HCT116 (cell line): Measurements from ENCODE around the gene TMEM198. TPM values are rescaled to one million over a fixed set of nuclear protein-coding genes. Genes with fewer than 3 reads are reported as not detected.

Experiments
- ATAC-seq: fragments of 200-7000 bp; cut with Tn5 transposase; 2 replicates; pipeline ENCODE4 v1.9.1; 2020; ENCODE audit warnings: mild to moderate bottlenecking, moderate library complexity
- BruUV-seq: library from RNA; stranded (reverse); fragments of 400-500 nt; replicated peaks from 2 replicates; lab custom pipeline; 2021; lab: Mats Ljungman, UMichigan
- CTCF ChIA-PET: fragments of 300-600 bp; sonication (Branson Sonifier 250); formaldehyde crosslinking; loops from one replicate; lab custom pipeline; 2021; ENCODE audit warnings: antibody characterized with exemption; lab: Charles Lee
- POLR2A ChIA-PET: fragments of 300-600, 350-600 bp; sonication (Branson Sonifier 250); formaldehyde crosslinking; loops from one replicate; lab custom pipeline; 2021; ENCODE audit warnings: antibody characterized with exemption; lab: Charles Lee
- RAD21 ChIA-PET, 2 experiments: fragments of 300-600 bp; sonication (Branson Sonifier 250); formaldehyde crosslinking; loops; one replicate each; lab custom pipeline; 2023; ENCODE audit warnings: low total read pairs in 2 of 2; ENCODE audit not compliant: uncharacterized antibody in 2 of 2, unreplicated experiment in 2 of 2, low non-redundant PET in 1 of 2; lab: Charles Lee
- DNase-seq: peaks from one replicate; pipeline ENCODE4 v3.0.0-alpha.2; 2010; ENCODE audit warnings: low read depth, low spot score
- H2AFZ ChIP-seq: fragments of 200-600 bp; shearing (Covaris generic), sonication (generic); 2 replicates; pipeline ENCODE4 v1.6.1; 2017; ENCODE audit warnings: low read depth, mixed run types, mixed read lengths, antibody characterized with exemption, low read length; ENCODE audit not compliant: poor library complexity, severe bottlenecking
- H3K27ac ChIP-seq: 2 replicates; pipeline ENCODE4 v1.5.1; 2012; ENCODE audit warnings: low read depth, low read length
- H3K27me3 ChIP-seq: fragments of 200-600 bp; sonication (generic); 2 replicates; pipeline ENCODE4 v1.6.1; 2016; ENCODE audit warnings: mixed run types, low read length, mixed read lengths; ENCODE audit not compliant: insufficient read depth
- H3K36me3 ChIP-seq, 2 experiments: fragments of 200-500 bp in 1 of 2; fragments of 200-600 bp in 1 of 2; sonication (Bioruptor generic) in 1 of 2; sonication (generic) in 1 of 2; 2 replicates each; pipeline versions ENCODE4 v1.5.1 to v1.6.1; 2014 to 2016; ENCODE audit warnings: low read length in 2 of 2, inconsistent platforms in 1 of 2, mixed read lengths in 1 of 2, mixed run types in 1 of 2; ENCODE audit not compliant: insufficient read depth in 2 of 2, control insufficient read depth in 1 of 2
- H3K4me1 ChIP-seq, 2 experiments: fragments of 200-600 bp in 1 of 2; sonication (generic) in 1 of 2; 2 replicates each; pipeline versions ENCODE4 v1.5.1 to v1.6.1; 2012 to 2017; ENCODE audit warnings: low read length in 2 of 2, inconsistent platforms in 1 of 2, mild to moderate bottlenecking in 1 of 2, mixed read lengths in 1 of 2, mixed run types in 1 of 2, moderate library complexity in 1 of 2; ENCODE audit not compliant: insufficient read depth in 2 of 2, control insufficient read depth in 1 of 2
- H3K4me2 ChIP-seq: fragments of 200-600 bp; sonication (generic); 2 replicates; pipeline ENCODE4 v1.6.1; 2017; ENCODE audit warnings: mixed run types, low read length, mixed read lengths
- H3K4me3 ChIP-seq, 2 experiments: fragments of 200-600 bp in 1 of 2; sonication (generic) in 1 of 2; replicated peaks in 1 of 2; 2 replicates each; pipeline ENCODE4 v1.5.1; 2011 to 2016; ENCODE audit warnings: low read length in 2 of 2, control low read depth in 1 of 2, low read depth in 1 of 2, mild to moderate bottlenecking in 1 of 2, mixed read lengths in 1 of 2, mixed run types in 1 of 2
- H3K79me2 ChIP-seq: fragments of 200-600 bp; sonication (generic); 2 replicates; pipeline ENCODE4 v1.6.1; 2017; ENCODE audit warnings: mild to moderate bottlenecking, mixed run types, low read length, moderate library complexity, mixed read lengths; ENCODE audit not compliant: insufficient read depth
- H3K9ac ChIP-seq: fragments of 200-600 bp; sonication (generic); 2 replicates; pipeline ENCODE4 v1.6.1; 2016; ENCODE audit warnings: low read length, mixed read lengths
- H3K9me2 ChIP-seq: fragments of 200-600 bp; sonication (generic), shearing (Covaris generic); 2 replicates; pipeline ENCODE4 v1.6.1; 2017; ENCODE audit warnings: mixed run types, mild to moderate bottlenecking, moderate library complexity; ENCODE audit not compliant: insufficient read depth
- H3K9me3 ChIP-seq, 2 experiments: fragments of 200-500 bp in 1 of 2; fragments of 200-600 bp in 1 of 2; sonication (Bioruptor generic) in 1 of 2; sonication (generic) in 1 of 2; 2 replicates each; pipeline ENCODE4 v1.6.1; 2014 to 2017; ENCODE audit warnings: low read length in 2 of 2, mixed read lengths in 2 of 2, inconsistent platforms in 1 of 2, low read depth in 1 of 2, mild to moderate bottlenecking in 1 of 2, mixed run types in 1 of 2, moderate library complexity in 1 of 2; ENCODE audit not compliant: control insufficient read depth in 1 of 2, insufficient read depth in 1 of 2
- H4K20me1 ChIP-seq: fragments of 200-600 bp; sonication (generic), shearing (Covaris generic); 2 replicates; pipeline ENCODE4 v1.6.1; 2017; ENCODE audit warnings: mixed run types, mild to moderate bottlenecking, moderate library complexity; ENCODE audit not compliant: insufficient read depth
- CBX3 ChIP-seq: IDR thresholded peaks from 2 replicates; pipeline ENCODE4 v1.6.1; 2012; ENCODE audit warnings: low read depth
- EGR1 ChIP-seq: IDR thresholded peaks from 2 replicates; pipeline ENCODE4 v1.6.1; 2012; ENCODE audit warnings: low read depth
- EZH2phosphoT487 ChIP-seq: fragments of 200-600 bp; IDR thresholded peaks from 2 replicates; pipeline ENCODE4 v1.6.1; 2018; ENCODE audit warnings: antibody characterized with exemption, borderline replicate concordance
- JUND ChIP-seq: IDR thresholded peaks from 2 replicates; pipeline ENCODE4 v1.6.1; 2012
- POLR2A ChIP-seq: IDR thresholded peaks from 2 replicates; pipeline ENCODE4 v1.7.0; 2011; ENCODE audit warnings: borderline replicate concordance; ENCODE audit not compliant: insufficient read depth, insufficient read length; ENCODE audit errors: extremely low read depth
- POLR2AphosphoS5 ChIP-seq: IDR thresholded peaks from 2 replicates; pipeline ENCODE4 v1.6.1; 2011; ENCODE audit warnings: mild to moderate bottlenecking, low read depth, low read length, moderate library complexity
- RAD21 ChIP-seq: IDR thresholded peaks from 2 replicates; pipeline ENCODE4 v1.6.1; 2012; ENCODE audit warnings: low read depth, mild to moderate bottlenecking
- REST ChIP-seq: IDR thresholded peaks from 2 replicates; pipeline ENCODE4 v1.6.1; 2012; ENCODE audit warnings: low read depth
- SIN3A ChIP-seq: IDR thresholded peaks from 2 replicates; pipeline ENCODE4 v1.6.1; 2012; ENCODE audit warnings: low read depth
- SP1 ChIP-seq: IDR thresholded peaks from 2 replicates; pipeline ENCODE4 v1.6.1; 2012; ENCODE audit warnings: low read depth
- SRF ChIP-seq: IDR thresholded peaks from 2 replicates; pipeline ENCODE4 v1.6.1; 2012; ENCODE audit warnings: low read depth
- TCF7L2 ChIP-seq: IDR thresholded peaks from 2 replicates; pipeline ENCODE4 v1.7.0; 2011; ENCODE audit warnings: borderline replicate concordance, inconsistent platforms; ENCODE audit not compliant: insufficient read depth, insufficient read length; ENCODE audit errors: extremely low read depth
- YY1 ChIP-seq: IDR thresholded peaks from 2 replicates; pipeline ENCODE4 v1.6.1; 2011; ENCODE audit warnings: low read length, low read depth, moderate library complexity, mild to moderate bottlenecking; ENCODE audit not compliant: insufficient replicate concordance; ENCODE audit errors: extremely low read depth
- intact Hi-C: fragments of 100-400 bp; cut with micrococcal nuclease; formaldehyde crosslinking; loops from 2 replicates; pipeline ENCODE4 v1.10.0; 2022
- total RNA-seq: library from RNA; stranded (reverse); gene quantifications from one replicate; pipeline ENCODE4 v1.2.1, GENCODE V29; 2021; ENCODE audit not compliant: unreplicated experiment

TMEM198 gene
- total RNA-seq, 1 experiment from 2014 or later: 2.1 TPM

GRCh38 chr2:219596954-219597551, 53.2 kb downstream of the TMEM198 start:
- peaks cover 8 to 28% of the 10 kb centered on the region in 2 experiments; a peak in 3 of 4 replicates for H3K4me1 ChIP-seq
- H3K27ac ChIP-seq: peak overlapping the region; percentile 86
- H3K79me2 ChIP-seq: peaks cover 9% of the 10 kb centered on the region; the same call in 1 of the 2 replicates
- intact Hi-C loops: no loop called here
- CTCF ChIA-PET: interaction anchor here (0.8 to 1.0 kb wide), 2 partner anchors 37 to 56 kb away, joined by 3 to 4 read pairs; no protein-coding TSS in a partner anchor
- DNase-seq (no peak), ATAC-seq (peak; percentile 9; the same call in 1 of the 2 replicates)
- RAD21 ChIA-PET: interaction anchor here in 1 of 2 experiments (1.3 kb wide), 1 partner anchor 45 kb away, joined by 3 read pairs; no protein-coding TSS in a partner anchor
- BruUV-seq: TSS peak; percentile 90
- no peaks in the 10 kb centered on the region for H3K27me3 ChIP-seq
- 0 out of 4 replicates have a peak, but pooled peaks cover 0 to 4% of the 10 kb centered on the region in 2 experiments for H3K36me3 ChIP-seq
- no peak for TF ChIP-seq RAD21
- 0 out of 2 replicates have a peak, but pooled peaks have one; percentile 3 for TF ChIP-seq JUND
- peak overlapping the region; percentile 94 for H3K9ac ChIP-seq
- no peak overlapping the region for H2AFZ ChIP-seq
- H3K4me2 ChIP-seq: peak overlapping the region; percentile 93
- POLR2A ChIA-PET: interaction anchor here (0.6 to 2.0 kb wide), 2 partner anchors 75 to 88 kb away, joined by 5 to 6 read pairs; no protein-coding TSS in a partner anchor
- H4K20me1 ChIP-seq: no peaks in the 10 kb centered on the region
- H3K9me3 ChIP-seq: no peaks in the 10 kb centered on the region
- H3K9me2 ChIP-seq: no peaks in the 10 kb centered on the region
- peak overlapping the region; percentile 94 to 95 for H3K4me3 ChIP-seq

GRCh38 chr2:219597552-219598307, 53.9 kb downstream of the TMEM198 start, which contains the start of gene STK11IP:
STK11IP (plus strand) TSS chr2:219597857; CDS start chr2:219598120, 263 bp downstream.
- Histone ChIP-seq H3K9me3 (no peaks in the 10 kb centered on the region), H3K79me2 (peaks cover 9% of the 10 kb centered on the region; the same call in 1 of the 2 replicates), H3K4me2 (peak within 1 kb of the TSS; percentile 93), H3K36me3 (0 out of 4 replicates have a peak, but pooled peaks cover 0 to 7% of the 10 kb centered on the region in 2 experiments), H3K4me3 (peak within 1 kb of the TSS; percentile 94 to 95), H3K27me3 (no peaks in the 10 kb centered on the region), H3K9ac (peak within 1 kb of the TSS; percentile 94), H3K27ac (peak within 1 kb of the TSS; percentile 86), H3K9me2 (no peaks in the 10 kb centered on the region), H3K4me1 (peaks cover 8 to 28% of the 10 kb centered on the region in 2 experiments; a peak in 3 of 4 replicates), H4K20me1 (no peaks in the 10 kb centered on the region), H2AFZ (peak within 1 kb of the TSS; percentile 79)
- no TSS peak for BruUV-seq
- peak; percentile 95 for ATAC-seq
- ChIA-PET POLR2A (interaction anchor here (0.6 to 2.0 kb wide), 2 partner anchors 76 to 88 kb away, joined by 5 to 6 read pairs; no protein-coding TSS in a partner anchor), RAD21 (interaction anchor here (1.1 to 1.3 kb wide), 2 partner anchors 45 to 56 kb away, joined by 3 read pairs; no protein-coding TSS in a partner anchor), CTCF (interaction anchor here (0.8 to 1.0 kb wide), 3 partner anchors 38 to 102 kb away, joined by 3 to 4 read pairs (median 3); no protein-coding TSS in a partner anchor)
- intact Hi-C loops: loop anchor here (2.0 kb wide), 2 partner anchors 55 to 91 kb away; partner anchors contain the start of gene CHPF
- DNase-seq: peak; percentile 95
- TF ChIP-seq YY1 (peak; percentile 83), POLR2AphosphoS5 (peak; percentile 97), SIN3A (peak; percentile 72; the same call in 1 of the 2 replicates), SP1 (peak; percentile 78; the same call in 1 of the 2 replicates), EGR1 (peak; percentile 83), EZH2phosphoT487 (no peak), RAD21 (no peak), REST (no peak), TCF7L2 (peak; percentile 13), SRF (peak; percentile 85), CBX3 (no peak; the same call in 1 of the 2 replicates), POLR2A (peak; percentile 76)
